IPS DF 6.9 (cell line): ENCODE measurements around the gene NME3.

Experiments used
- DNase-seq: peaks from one replicate; pipeline ENCODE4 v3.0.0-alpha.2; 2013; ENCODE audit warnings: low read depth, low spot score
- H3K27ac ChIP-seq: one replicate; pipeline ENCODE4 v1.5.1; 2013; ENCODE audit warnings: low read length, control low read depth
- H3K27me3 ChIP-seq: 2 replicates; pipeline ENCODE4 v1.6.1; 2013; ENCODE audit warnings: mild to moderate bottlenecking, low read length; ENCODE audit not compliant: control insufficient read depth, insufficient read depth
- H3K36me3 ChIP-seq: 2 replicates; pipeline ENCODE4 v1.6.1; 2013; ENCODE audit warnings: low read length; ENCODE audit not compliant: control insufficient read depth, insufficient read depth
- H3K4me1 ChIP-seq: 2 replicates; pipeline ENCODE4 v1.6.1; 2013; ENCODE audit warnings: low read length; ENCODE audit not compliant: control insufficient read depth, insufficient read depth
- H3K4me3 ChIP-seq: 2 replicates; pipeline ENCODE4 v1.5.1; 2013; ENCODE audit warnings: mild to moderate bottlenecking, low read length
- H3K9me3 ChIP-seq: 2 replicates; pipeline ENCODE4 v1.6.1; 2013; ENCODE audit warnings: low read length, inconsistent platforms; ENCODE audit not compliant: control insufficient read depth, insufficient read depth
- WGBS: extraction: QIAGEN DNeasy Blood & Tissue Kit; methylation state at CpG from one replicate; pipeline ENCODE4 v1.1.7; 2013; ENCODE audit warnings: mixed read lengths, missing lambda C conversion rate; ENCODE audit not compliant: insufficient read length, insufficient coverage; 5-methylcytosine and 5-hydroxymethylcytosine counted together

NME3 gene

DNA sequence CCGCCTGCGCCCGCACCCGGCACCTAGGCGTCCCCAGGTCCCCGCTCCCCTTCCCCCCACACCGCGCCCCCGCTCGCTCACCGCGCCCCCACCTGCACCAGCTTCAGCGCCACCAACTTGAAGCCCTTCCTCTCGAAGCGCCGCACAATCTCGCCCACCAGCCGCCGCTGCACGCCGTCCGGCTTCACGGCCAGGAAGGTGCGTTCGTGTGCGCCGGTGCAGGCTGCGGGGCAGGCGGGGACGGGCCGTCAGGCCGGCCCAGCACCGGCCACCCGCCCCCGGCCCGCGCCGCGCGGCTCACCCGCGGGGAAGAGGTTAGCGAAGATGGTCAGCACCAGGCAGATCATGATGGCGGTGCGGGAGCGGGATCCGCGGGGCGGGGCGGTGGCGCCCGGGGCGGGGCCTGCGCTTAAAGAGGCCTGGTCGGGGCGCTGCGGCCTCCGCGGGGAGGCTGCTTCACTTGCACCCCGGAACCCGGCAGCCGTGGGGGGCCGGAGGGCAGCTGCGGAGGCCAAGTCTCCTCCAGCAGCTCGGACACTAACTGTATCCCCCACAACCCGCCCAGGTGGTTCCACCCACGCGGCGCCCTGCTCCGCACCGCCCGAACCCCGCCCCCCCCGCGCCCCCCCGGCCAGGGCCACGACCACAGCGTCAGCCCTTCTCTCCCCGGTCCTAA is at the start of gene NME3:
Gene NME3 (minus strand): TSS at position 356 of the 676 bp plus-strand sequence. CDS start 9 bp downstream, at position 347.
- no peak for DNase-seq
- WGBS, result no CpG with 5 or more reads among the region's 79 CpGs

DNA sequence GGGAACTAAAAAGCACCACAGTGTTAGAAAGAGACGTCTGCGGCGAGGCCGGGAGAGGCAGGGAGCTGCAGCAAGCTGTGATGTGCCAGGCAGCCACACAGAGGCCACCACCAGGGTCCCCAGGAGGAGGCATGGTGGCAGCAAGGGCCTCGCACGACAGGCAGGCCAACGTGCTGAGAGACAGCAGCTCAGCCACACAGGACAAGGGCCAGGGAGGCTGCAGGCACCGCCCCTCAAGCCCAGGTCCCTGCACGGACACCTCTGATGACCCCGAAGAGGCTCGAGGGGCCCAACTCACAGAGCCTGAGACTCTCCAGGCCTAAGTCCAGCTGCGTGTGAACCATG is 49.6 kb upstream of the NME3 start:
- DNase-seq, result no peak
- Histone ChIP-seq H3K27ac (no peak overlapping the region), H3K4me3 (no peak overlapping the region), H3K9me3 (no peaks in the 10 kb centered on the region), H3K27me3 (no peaks in the 10 kb centered on the region), H3K36me3 (peaks cover 14% of the 10 kb centered on the region; the same call in 1 of the 2 replicates), H3K4me1 (peaks cover 2% of the 10 kb centered on the region; the same call in 1 of the 2 replicates)
- no CpG with 5 or more reads among the region's 12 CpGs for WGBS

More for the DNA sequence above, at the start of gene NME3:
- H3K27me3 ChIP-seq, result no peaks in the 10 kb centered on the region
- H3K9me3 ChIP-seq, result no peaks in the 10 kb centered on the region
- peak within 1 kb of the TSS; percentile 71 for H3K4me3 ChIP-seq
- H3K4me1 ChIP-seq, result peaks cover 2% of the 10 kb centered on the region
- peaks cover 27% of the 10 kb centered on the region for H3K36me3 ChIP-seq
- no peak within 1 kb of the TSS for H3K27ac ChIP-seq

DNA sequence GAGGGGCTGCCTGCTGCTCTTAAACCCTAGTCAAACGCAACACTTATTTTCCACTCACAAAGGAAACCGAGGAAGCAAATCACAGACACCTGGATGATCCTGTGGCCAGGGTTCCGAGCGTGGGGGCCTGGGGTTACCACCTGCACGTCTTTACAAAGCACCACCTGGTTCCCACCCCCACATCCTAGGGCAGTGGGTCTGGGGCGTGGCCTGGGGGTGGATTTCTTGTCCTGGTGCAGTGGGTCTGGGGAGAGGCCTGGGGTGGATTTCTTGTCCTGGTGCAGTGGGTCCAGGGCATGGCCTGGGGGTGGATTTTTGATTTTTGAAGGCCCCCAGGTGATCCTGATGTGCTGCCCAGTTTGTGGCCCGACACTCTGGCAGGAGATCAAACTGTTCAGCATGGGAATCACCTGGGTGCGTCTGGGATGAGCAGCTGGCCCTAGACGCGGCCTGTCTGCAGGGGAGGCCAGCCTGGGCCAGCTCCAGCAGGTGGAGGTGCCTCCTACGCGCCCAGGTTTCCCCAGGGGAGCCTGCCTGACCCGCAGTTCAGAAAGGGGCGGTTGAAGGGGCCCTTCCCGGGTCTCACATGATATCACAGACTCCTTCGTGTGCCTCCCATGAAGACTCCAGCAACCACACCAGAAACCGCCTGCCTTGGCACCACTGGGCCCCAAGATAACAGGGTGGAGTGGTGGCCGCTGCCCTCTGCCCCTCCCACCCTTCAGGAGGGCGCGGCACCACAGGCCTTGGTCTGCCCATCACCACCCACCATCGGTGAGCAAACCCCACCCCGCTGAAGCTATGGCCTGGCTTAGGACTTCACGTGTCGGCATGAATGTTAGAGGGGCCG is 49.0 kb upstream of the NME3 start:
- Histone ChIP-seq H3K9me3 (no peaks in the 10 kb centered on the region), H3K27ac (no peak overlapping the region), H3K36me3 (peaks cover 17% of the 10 kb centered on the region; the same call in 1 of the 2 replicates), H3K4me3 (no peak overlapping the region), H3K4me1 (no peaks in the 10 kb centered on the region), H3K27me3 (no peaks in the 10 kb centered on the region)
- DNase-seq, result no peak
- no CpG with 5 or more reads among the region's 25 CpGs for WGBS

DNA sequence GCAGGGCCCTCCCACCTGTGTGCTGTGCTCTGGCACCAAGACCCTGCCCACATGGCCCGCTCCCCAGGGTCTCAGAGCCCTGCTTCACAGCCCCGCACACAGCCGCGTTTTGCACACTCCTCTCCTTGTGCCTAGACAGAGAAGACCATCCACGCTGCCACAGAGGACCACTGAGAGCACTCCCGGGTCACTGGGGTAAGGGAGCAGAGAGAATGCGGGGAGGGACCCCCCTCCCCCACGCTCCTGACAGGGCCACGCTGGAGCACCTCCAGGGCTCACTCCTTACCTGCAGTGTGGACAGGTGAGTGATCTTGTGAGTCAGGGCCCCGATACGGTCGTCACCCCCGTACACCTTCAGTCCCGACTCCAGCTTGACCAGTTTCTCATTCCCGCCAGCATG is 48.3 kb upstream of the NME3 start:
- Histone ChIP-seq H3K27me3 (no peaks in the 10 kb centered on the region), H3K27ac (no peak overlapping the region), H3K4me1 (no peaks in the 10 kb centered on the region), H3K4me3 (no peak overlapping the region), H3K9me3 (no peaks in the 10 kb centered on the region), H3K36me3 (peaks cover 17% of the 10 kb centered on the region; the same call in 1 of the 2 replicates)
- no CpG with 5 or more reads among the region's 15 CpGs for WGBS
- DNase-seq, result no peak

DNA sequence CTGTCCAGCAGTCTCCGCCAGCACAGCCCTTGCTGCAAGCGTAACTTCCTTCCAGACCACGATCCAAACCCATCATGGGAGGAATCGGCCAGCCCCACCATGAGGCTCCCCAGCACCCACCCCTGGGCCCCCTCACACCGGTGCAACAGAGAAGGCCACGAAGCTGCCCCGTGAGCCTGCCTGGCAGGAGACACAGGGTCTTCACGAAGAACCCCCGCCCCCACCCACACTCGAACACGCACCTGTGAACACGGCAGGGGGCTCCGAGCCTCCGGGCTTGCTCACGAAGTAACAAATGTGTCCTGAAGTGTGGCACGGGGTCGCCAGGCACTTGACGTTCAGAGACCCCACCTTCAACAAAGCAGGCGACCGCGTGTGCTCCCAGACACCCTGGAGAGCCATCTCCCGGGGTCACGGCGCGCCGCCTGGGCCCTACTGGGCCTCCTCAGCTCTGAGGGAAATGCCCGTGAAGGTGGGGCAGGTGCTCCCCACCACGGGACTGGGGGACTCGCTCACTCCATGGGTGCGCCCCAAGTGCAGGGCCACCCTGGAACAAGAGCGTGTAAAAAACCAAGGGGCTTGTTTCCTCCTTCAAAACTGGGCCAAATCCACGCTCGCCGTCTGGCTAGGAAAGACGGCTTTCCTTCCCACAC is 47.7 kb upstream of the NME3 start:
- Histone ChIP-seq H3K9me3 (no peaks in the 10 kb centered on the region), H3K27me3 (no peaks in the 10 kb centered on the region), H3K27ac (no peak overlapping the region), H3K4me1 (no peaks in the 10 kb centered on the region), H3K4me3 (no peak overlapping the region), H3K36me3 (peaks cover 17% of the 10 kb centered on the region; the same call in 1 of the 2 replicates)
- whole genome bisulfite sequencing, result no CpG with 5 or more reads among the region's 35 CpGs
- no peak for DNase-seq

DNA sequence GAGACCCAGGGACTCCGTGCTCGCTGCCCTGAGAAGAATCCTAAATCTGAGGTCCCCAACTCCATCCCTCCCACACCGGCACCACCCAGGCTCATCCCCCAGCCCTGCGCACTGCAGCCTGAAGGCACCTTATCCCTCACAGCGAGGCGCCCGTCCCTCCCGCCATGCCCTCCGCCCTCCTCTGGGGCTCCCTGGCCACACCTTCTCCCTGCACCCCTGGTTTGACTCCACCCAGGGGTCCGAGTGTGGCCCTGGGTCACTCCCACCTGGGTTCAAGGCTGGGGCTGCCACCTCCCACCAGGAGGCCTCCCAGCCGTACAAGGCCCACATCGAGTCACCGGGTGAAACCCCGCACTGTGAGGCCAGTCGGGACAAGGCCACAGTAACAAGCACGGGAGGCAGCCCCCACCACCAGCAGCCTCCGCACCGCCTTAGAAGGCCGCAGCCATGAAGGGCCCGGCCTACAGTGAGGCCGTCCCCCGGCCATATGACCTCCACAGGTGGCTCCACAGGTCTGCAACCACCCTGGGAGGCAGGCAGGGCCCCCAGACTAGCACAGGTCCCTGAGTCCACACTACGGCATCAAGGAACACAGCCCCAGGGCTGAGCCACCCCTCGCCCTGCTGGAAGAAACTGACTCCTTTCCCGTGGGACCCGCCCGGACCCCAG is 47.0 kb upstream of the NME3 start:
- Histone ChIP-seq H3K27ac (no peak overlapping the region), H3K27me3 (no peaks in the 10 kb centered on the region), H3K36me3 (peaks cover 17% of the 10 kb centered on the region; the same call in 1 of the 2 replicates), H3K9me3 (no peaks in the 10 kb centered on the region), H3K4me3 (no peak overlapping the region), H3K4me1 (no peaks in the 10 kb centered on the region)
- DNase-seq, result no peak
- WGBS, result no CpG with 5 or more reads among the region's 27 CpGs

DNA sequence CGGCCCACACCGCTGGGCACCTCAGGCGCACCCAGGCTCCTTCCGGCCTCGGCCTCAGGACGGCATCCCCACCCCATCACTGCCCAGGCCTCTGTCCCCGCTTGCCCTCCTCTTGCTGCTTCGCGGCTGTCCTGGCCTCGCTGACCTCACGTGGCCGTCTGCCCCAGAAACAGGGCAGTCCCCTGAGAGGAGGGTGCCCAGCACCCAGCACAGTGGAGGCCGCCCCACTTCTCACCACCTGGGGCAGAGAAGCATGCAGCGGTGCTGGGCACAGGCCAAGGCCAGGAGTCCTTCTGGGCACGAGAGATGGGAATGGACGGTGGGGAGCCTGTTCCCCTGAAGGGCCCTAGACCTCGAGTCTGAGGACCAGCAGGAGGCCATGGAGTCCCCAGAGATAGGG is 46.4 kb upstream of the NME3 start:
- no CpG with 5 or more reads among the region's 17 CpGs for WGBS
- H3K4me3 ChIP-seq, result no peak overlapping the region
- H3K27ac ChIP-seq, result no peak overlapping the region
- no peaks in the 10 kb centered on the region for H3K27me3 ChIP-seq
- peaks cover 17% of the 10 kb centered on the region; the same call in 1 of the 2 replicates for H3K36me3 ChIP-seq
- H3K4me1 ChIP-seq, result no peaks in the 10 kb centered on the region
- no peak for DNase-seq
- no peaks in the 10 kb centered on the region for H3K9me3 ChIP-seq

DNA sequence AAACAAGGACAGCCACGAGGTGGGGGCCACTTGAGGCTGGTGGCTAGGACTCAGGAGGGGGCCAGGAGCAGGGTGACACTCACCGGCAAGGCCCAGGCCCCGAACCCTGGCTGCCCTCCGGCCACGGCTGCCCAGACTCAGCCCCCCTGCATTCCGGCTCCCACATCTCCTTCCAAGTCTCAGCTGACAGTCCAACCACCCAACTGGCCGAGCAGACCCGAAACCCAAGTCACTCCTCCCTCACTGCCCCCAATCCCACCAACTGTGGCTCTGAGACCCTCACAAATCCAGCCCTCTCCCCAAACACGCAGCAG is 45.9 kb upstream of the NME3 start:
- Histone ChIP-seq H3K27me3 (no peaks in the 10 kb centered on the region), H3K4me1 (no peaks in the 10 kb centered on the region), H3K36me3 (peaks cover 17% of the 10 kb centered on the region; the same call in 1 of the 2 replicates), H3K9me3 (no peaks in the 10 kb centered on the region), H3K27ac (no peak overlapping the region), H3K4me3 (no peak overlapping the region)
- no peak for DNase-seq
- no CpG with 5 or more reads among the region's 9 CpGs for WGBS

DNA sequence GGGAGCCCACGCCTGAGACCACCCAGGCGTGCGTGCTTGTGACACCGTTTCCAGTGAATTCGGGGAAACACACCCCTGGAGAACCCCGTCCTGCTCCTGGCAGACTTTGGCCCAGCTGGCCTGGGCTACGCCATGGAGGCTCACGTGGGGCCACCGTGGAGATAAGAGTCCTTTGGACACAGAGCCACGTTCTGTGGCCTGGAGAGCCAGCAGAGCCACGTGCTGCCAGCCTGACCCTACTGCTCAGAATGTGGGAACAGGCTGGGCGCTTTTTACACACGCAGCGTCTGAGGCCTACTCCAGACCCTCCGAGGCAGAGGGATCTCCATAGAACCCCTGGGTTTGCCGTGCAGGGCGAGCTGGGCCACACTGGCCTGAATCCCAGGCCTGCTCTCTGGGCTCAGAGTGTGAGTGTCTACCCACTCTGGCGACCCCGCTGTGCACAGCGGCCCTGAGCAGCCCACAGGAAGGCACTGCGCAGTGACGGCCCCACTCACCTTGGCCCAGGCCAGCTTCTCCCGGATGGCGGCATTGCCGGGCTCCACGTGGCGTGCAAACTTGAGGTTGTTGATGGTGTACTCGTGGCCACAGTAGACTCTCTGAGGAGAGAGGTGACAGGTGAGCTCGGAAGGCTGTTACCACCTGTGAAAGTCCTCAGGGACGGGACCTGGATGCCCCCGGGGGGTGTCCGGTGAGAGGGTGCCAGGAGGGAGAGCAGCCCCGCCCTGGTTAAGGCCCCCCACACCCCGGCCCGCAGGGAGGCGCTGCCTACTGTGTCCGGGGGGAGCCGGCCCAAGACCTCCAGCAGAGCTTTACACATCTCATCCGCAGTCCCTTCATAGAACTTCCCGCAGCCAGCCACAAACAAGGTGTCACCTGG is 45.3 kb upstream of the NME3 start:
- Histone ChIP-seq H3K27me3 (no peaks in the 10 kb centered on the region), H3K4me3 (no peak overlapping the region), H3K27ac (no peak overlapping the region), H3K36me3 (peaks cover 15% of the 10 kb centered on the region; the same call in 1 of the 2 replicates), H3K4me1 (no peaks in the 10 kb centered on the region), H3K9me3 (no peaks in the 10 kb centered on the region)
- DNase-seq, result no peak
- whole genome bisulfite sequencing, result no CpG with 5 or more reads among the region's 40 CpGs
